H1 (cell line): ENCODE results near the gene ASGR2. TPM values are rescaled to one million over a fixed set of nuclear protein-coding genes. Genes with fewer than 3 reads are reported as not detected.

Experiments used
- BACH1 ChIP-seq: IDR thresholded peaks from 2 replicates; pipeline ENCODE4 v1.6.1; 2012; ENCODE audit warnings: low read length, improper control_type of control experiment
- HDAC6 ChIP-seq: IDR thresholded peaks from one replicate; pipeline ENCODE4 v1.7.1; 2012; ENCODE audit warnings: low read depth, mild to moderate bottlenecking, inconsistent platforms, low read length, moderate library complexity
- SIN3A ChIP-seq, 2 experiments: IDR thresholded peaks in 1 of 2; conservative IDR thresholded peaks in 1 of 2; 2 replicates each; pipeline ENCODE4 v1.6.1; 2011 to 2012; ENCODE audit warnings: low read length in 2 of 2, improper control_type of control experiment in 1 of 2, low read depth in 1 of 2, mild to moderate bottlenecking in 1 of 2
- polyA plus RNA-seq, 7 experiments: library from polyadenylated mRNA; depleted of rRNA in 3 of 7; stranded (reverse) in 5 of 7; unstranded in 2 of 7; fragments of >200 nt in 5 of 7; fragments of 200-250 nt in 2 of 7; gene quantifications; 1 replicate in 5 of 7; 2 replicates in 1 of 7; 4 replicates in 1 of 7; pipeline versions ENCODE4 v1.2.1 to v1.2.3, GENCODE V29; 2011 to 2013; ENCODE audit warnings: missing spikeins in 2 of 7, mixed read lengths in 2 of 7
- total RNA-seq: library from RNA; stranded (reverse); fragmentation: NEBNext Ultra II Directional; extraction: Animal tissue kit (Norgen Biotek cat#: 25700); gene quantifications from 2 replicates; pipeline ENCODE4 v1.2.1, GENCODE V29; 2021
- TF ChIP-seq, protein P1 (sequence below): IDR thresholded peaks from 2 replicates; pipeline ENCODE4 v1.6.1; 2012; ENCODE audit warnings: low read length, inconsistent platforms
- TF ChIP-seq, protein P2 (sequence below): IDR thresholded peaks from 2 replicates; pipeline ENCODE4 v1.6.1; 2012; ENCODE audit warnings: inconsistent platforms

ASGR2 gene
- total and polyA plus RNA-seq, 2 of the 8 experiments (the other 6 are each of a cell fraction or from before 2014, with no cell fraction given) = 0.91 TPM; not detected in 1

GRCh38 chr17:7131423-7131791, 16.8 kb upstream of the ASGR2 start (continued):
- TF ChIP-seq, protein P1, sequence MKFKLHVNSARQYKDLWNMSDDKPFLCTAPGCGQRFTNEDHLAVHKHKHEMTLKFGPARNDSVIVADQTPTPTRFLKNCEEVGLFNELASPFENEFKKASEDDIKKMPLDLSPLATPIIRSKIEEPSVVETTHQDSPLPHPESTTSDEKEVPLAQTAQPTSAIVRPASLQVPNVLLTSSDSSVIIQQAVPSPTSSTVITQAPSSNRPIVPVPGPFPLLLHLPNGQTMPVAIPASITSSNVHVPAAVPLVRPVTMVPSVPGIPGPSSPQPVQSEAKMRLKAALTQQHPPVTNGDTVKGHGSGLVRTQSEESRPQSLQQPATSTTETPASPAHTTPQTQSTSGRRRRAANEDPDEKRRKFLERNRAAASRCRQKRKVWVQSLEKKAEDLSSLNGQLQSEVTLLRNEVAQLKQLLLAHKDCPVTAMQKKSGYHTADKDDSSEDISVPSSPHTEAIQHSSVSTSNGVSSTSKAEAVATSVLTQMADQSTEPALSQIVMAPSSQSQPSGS = no peak
- TF ChIP-seq SIN3A (conservative IDR thresholded peaks at IDR 0.05 in 1 of 2, IDR thresholded peaks at IDR 0.05 in 1 of 2; ENCODE audit: low read depth in 1 of 2, low read length in 2 of 2) (no peak), HDAC6 (no peak), BACH1 (no peak)
- TF ChIP-seq, protein P2, sequence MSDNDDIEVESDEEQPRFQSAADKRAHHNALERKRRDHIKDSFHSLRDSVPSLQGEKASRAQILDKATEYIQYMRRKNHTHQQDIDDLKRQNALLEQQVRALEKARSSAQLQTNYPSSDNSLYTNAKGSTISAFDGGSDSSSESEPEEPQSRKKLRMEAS = no peak
- TF ChIP-seq, all 59 proteins: peak for 0
